Ishikawa (cell line): ENCODE measurements around the gene PLEKHG4.

Experiments
- EP300 ChIP-seq: IDR thresholded peaks from 2 replicates; pipeline ENCODE4 v1.6.1; 2012; ENCODE audit warnings: borderline replicate concordance
- TEAD4 ChIP-seq: IDR thresholded peaks from 2 replicates; pipeline ENCODE4 v1.6.1; 2012

GRCh38 chr16:67271446-67271845 lies 7.9 kb upstream of the PLEKHG4 start:
- TF ChIP-seq EP300 (no peak), TEAD4 (no peak)
